ENCODE results near the gene TMEM19. TPM values are rescaled to one million over a fixed set of nuclear protein-coding genes. Genes with fewer than 3 reads are reported as not detected.

The TMEM19 gene
- total RNA-seq, 1 experiment from 2014 or later = 47.1 TPM

DNA sequence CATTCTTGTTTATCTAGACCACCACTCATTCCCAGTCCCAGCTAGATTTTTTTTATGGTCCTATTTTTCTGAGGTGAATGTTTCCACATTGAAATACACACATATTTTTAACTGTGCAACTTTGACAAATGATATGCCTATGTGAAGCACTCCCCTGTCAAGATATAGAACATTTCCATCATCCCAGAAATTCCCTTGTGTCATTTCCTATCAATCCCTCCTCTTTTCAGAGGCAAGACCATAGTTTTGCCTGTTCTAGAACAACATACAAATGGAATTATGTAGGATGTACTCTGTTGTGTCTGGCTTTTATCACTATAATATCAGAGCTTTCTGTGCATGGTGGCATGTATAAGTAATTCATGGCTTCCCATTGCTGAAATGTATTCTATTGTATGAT is 32.7 kb downstream of the TMEM19 start:
- DNase-seq (ENCODE audit: low spot score) = no peak

DNA sequence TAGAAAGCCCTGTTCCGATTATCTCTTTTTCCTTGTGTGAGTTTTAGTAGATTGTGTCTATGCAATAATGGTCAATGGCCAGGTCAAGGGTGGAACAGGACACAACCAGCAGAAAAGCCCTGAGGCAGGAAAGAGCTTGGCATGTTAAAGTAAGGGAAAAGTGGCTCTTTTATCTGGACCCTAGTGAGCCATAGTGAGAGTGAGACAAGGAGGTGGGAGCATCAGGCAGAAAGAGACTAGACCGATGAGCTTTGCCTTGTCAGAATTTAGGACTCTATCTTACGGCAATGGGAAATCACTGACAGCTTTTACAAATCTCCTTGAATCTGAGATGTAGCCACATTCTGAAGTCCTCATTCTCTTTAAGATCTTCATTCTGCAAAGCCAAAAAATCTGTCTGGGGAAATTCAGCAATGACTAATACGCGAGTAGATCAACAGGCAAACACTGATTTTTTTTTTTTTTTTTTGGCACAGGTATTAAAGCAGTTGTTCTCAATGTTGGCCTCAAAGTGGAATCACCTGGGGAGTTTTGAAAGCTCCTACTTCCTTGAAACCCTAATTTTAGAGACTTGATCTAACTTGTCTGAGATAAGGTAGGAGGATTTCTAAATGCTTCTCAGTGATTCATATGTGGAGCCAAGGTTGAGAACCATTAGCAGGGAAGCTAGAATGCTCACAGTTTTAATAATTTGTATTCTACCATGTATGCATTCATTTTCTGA is 33.9 kb downstream of the TMEM19 start:
- DNase-seq (ENCODE audit: low spot score) = no peak

- no peak for DNase-seq (ENCODE audit: low spot score)
Observed at GRCh38 chr12:71721783-71722505, 36.1 kb downstream of the TMEM19 start.

GRCh38 chr12:71725011-71725410 is 39.1 kb downstream of the TMEM19 start:
- no peak for DNase-seq (ENCODE audit: low spot score)

DNA sequence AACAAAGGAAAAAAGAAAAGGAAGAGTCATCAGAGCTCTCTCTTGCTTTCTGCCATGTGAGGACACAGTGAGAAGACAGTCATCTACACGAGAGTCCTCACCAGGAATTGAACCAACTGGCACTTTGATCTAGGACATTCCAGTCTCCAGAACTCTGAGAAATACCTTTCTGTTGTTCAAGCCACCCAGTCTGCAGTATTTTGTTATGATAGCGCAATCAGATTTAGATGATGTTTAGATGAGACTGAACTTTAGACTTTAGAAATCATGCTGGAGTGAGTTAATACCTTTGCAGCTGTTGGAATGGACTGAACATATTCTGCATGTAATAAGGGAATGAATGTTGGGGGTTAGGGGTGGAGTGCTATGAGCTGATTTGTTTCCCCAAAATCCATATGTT is 40.7 kb downstream of the TMEM19 start:
- no peak for DNase-seq (ENCODE audit: low spot score)

GRCh38 chr12:71727958-71728357 is 42.1 kb downstream of the TMEM19 start:
- DNase-seq (ENCODE audit: low spot score) = no peak

GRCh38 chr12:71730936-71731335 is 45.1 kb downstream of the TMEM19 start:
- DNase-seq (ENCODE audit: low spot score) = no peak

GRCh38 chr12:71731439-71732356 is 45.8 kb downstream of the TMEM19 start:
- DNase-seq (ENCODE audit: low spot score) = peak; percentile 34

DNA sequence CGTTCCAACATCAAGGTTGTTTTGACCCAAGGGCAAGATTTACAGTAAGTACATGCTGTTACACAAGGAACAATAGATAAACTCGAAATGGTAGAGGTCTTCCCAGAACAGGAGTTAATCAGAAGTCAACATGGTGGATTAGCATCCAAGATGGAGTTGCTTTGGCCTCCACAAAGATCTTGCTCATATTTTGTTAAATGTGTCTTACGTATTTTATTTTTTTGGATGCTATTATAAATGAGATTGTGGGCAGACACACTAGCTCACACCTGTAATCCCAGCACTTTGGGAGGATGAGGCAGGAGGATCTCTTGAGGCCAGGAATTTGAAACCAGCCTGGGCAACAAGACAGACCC is 46.5 kb downstream of the TMEM19 start:
- no peak for DNase-seq (ENCODE audit: low spot score)

- DNase-seq (ENCODE audit: low spot score) = no peak
Observed at GRCh38 chr12:71737197-71737596, 51.3 kb downstream of the TMEM19 start.

DNA sequence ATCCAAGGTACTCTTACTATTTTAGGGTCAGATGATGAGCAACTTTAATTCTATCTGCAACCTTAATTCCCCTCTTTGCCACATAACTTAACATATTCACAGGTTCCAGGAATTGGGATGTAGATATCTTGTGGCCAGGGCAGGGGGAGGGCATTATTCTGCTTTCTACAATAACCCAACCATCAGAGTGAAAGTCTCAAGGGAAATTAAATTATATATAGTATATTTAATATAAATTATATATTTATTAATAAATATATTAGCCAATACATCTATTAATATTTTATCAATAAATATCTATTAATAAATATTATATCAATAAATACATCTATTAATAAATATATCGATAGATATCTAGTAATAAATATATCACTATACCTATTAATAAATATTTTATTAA is 57.1 kb downstream of the TMEM19 start:
- no peak for DNase-seq (ENCODE audit: low spot score)

DNA sequence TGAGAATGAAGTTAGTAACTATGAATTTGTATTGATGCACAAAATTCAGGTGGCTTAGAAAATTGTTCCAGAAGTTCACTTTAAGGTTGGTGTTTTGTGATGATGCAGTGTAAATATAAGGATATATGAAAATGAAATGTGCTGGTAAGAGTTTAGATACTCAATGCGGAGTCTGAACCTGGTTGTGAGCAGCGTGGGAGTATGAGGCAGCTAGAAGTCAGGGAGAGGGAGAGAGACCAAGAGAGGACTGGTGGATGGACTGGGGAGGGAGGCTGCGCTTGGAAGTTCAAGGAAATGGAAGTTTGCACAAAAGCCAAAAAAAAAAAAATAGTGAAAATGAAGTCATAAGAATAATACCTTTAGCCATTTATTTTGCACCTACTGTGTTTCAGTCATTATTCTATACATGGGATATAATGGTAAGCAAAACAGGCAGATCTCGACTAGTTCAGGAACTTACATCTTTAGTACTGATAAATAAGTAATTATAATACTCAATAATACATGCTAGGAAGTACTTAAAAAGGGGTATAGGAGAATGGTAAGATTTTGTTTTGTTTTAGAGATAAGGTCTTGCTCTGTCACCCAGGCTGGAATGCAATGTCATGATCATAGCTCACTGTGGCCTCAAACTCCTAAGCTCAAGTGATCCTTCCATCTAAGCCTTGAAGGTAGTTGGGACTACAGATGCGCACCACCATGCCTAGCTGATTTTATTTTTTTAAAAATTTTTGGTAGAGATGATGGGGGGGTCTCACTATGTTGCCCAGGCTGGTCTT is 58.8 kb downstream of the TMEM19 start:
- no peak for DNase-seq (ENCODE audit: low spot score)

- DNase-seq (ENCODE audit: low spot score) = peak; percentile 56
Observed at GRCh38 chr12:71746974-71747611, 61.2 kb downstream of the TMEM19 start.

GRCh38 chr12:71748081-71748850 is 62.4 kb downstream of the TMEM19 start:
- DNase-seq (ENCODE audit: low spot score) = no peak

DNA sequence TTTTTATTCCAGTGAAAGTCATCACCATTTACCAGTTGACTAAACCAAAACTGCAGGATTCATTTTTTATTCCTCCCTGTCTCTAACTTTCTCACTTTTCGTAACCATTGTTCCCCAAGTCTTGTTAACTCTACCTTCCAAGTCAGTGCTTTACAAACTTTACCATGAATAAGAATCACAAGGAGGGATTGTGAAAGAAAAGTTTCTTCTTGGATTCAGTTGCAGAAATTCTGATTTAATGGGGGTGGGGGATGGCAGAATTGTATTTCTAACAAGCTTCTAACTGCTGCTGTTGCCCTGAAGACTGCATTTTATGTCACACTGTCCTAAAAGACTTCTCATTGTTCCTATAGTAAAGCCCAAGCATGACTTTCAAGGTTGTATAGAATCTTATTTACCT is 63.8 kb downstream of the TMEM19 start:
- DNase-seq (ENCODE audit: low spot score) = no peak

- no peak for DNase-seq (ENCODE audit: low spot score)
Observed at GRCh38 chr12:71752891-71753290, 67.0 kb downstream of the TMEM19 start.

All from H4 (cell line).